WTC11 (cell line): ENCODE results near the gene CTNNA3.

ENCODE experiments used
- ELF4 ChIP-seq: sonication (generic); formaldehyde crosslinking; IDR thresholded peaks from 2 replicates; pipeline ENCODE4 v1.8.1; 2022; ENCODE audit warnings: low read depth, mild to moderate bottlenecking, moderate library complexity, missing genetic modification reagents
- TF ChIP-seq, protein P1 (sequence below): fragments of 200-600 bp; IDR thresholded peaks from 2 replicates; pipeline ENCODE4 v1.8.0; 2022; ENCODE audit warnings: antibody characterized with exemption
- TF ChIP-seq, protein P2 (sequence below): sonication (generic); formaldehyde crosslinking; IDR thresholded peaks from 2 replicates; pipeline ENCODE4 v1.8.0; 2022; ENCODE audit warnings: mild to moderate bottlenecking, missing genetic modification reagents

- TF ChIP-seq, protein P1, sequence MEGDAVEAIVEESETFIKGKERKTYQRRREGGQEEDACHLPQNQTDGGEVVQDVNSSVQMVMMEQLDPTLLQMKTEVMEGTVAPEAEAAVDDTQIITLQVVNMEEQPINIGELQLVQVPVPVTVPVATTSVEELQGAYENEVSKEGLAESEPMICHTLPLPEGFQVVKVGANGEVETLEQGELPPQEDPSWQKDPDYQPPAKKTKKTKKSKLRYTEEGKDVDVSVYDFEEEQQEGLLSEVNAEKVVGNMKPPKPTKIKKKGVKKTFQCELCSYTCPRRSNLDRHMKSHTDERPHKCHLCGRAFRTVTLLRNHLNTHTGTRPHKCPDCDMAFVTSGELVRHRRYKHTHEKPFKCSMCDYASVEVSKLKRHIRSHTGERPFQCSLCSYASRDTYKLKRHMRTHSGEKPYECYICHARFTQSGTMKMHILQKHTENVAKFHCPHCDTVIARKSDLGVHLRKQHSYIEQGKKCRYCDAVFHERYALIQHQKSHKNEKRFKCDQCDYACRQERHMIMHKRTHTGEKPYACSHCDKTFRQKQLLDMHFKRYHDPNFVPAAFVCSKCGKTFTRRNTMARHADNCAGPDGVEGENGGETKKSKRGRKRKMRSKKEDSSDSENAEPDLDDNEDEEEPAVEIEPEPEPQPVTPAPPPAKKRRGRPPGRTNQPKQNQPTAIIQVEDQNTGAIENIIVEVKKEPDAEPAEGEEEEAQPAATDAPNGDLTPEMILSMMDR = no peak
- no peak for TF ChIP-seq ELF4 (CRISPR knock-in tag)
- TF ChIP-seq, protein P2, sequence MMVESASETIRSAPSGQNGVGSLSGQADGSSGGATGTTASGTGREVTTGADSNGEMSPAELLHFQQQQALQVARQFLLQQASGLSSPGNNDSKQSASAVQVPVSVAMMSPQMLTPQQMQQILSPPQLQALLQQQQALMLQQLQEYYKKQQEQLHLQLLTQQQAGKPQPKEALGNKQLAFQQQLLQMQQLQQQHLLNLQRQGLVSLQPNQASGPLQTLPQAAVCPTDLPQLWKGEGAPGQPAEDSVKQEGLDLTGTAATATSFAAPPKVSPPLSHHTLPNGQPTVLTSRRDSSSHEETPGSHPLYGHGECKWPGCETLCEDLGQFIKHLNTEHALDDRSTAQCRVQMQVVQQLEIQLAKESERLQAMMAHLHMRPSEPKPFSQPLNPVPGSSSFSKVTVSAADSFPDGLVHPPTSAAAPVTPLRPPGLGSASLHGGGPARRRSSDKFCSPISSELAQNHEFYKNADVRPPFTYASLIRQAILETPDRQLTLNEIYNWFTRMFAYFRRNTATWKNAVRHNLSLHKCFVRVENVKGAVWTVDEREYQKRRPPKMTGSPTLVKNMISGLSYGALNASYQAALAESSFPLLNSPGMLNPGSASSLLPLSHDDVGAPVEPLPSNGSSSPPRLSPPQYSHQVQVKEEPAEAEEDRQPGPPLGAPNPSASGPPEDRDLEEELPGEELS (CRISPR knock-in tag) = no peak
Observed at GRCh38 chr10:67452892-67453291, 243.1 kb downstream of the CTNNA3 start.
